Stimulated activated CD8-positive, alpha-beta memory T cell treated with anti-CD3 and anti-CD28 coated beads, Interleukin-4, amount 100 ng/mL, for 1 hour (primary cell): ENCODE results near the gene RNLS.
"Not testable (repeated sequence)": the region's sequence is repeated elsewhere in the genome, so short reads cannot be mapped to it uniquely, and the experiment has no call there.

Experiments used
- DNase-seq, 2 donors: peaks; one replicate each; pipeline ENCODE4 v3.0.0-alpha.2; 2020; ENCODE audit warnings: low read depth in 2 of 2, low spot score in 1 of 2

Gene RNLS

DNA sequence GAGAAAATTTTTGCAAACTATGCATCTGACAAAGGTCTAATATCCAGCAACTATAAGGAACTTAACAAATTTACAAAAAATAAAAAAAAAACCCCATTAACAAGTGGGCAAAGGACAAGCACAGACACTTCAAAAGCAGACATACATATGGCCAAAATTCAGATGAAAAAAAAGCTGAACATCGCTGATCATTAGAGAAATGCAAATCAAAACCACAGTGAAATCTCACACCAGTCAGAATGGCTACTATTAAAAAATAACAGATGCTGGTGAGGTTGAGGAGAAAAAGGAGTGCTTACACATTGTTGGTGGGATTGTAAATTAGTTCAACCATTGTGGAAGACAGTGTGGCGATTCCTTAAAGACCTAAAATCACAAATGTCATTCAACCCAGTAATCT is 274.8 kb downstream of the RNLS start:
- not testable (repeated sequence) for DNase-seq

DNA sequence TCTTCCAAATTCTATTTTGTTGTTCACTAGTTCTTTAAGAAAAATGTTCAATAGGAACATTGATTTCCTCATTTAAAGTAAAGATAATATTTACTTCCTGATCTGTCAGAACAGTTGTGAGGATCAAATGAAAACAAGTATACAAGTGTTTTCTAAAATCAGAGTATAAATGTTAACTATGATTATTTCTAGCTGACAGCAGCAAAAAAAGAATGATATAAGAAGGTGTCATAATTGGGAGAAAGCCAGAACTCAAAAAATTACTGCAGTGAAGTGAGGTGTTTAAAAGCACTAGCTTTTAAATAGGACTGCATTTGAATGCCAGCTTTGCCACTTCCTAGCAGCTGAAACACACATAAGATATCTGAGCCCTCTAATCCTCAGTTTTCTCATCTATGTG is 283.3 kb downstream of the RNLS start:
- DNase-seq, result no peak

DNA sequence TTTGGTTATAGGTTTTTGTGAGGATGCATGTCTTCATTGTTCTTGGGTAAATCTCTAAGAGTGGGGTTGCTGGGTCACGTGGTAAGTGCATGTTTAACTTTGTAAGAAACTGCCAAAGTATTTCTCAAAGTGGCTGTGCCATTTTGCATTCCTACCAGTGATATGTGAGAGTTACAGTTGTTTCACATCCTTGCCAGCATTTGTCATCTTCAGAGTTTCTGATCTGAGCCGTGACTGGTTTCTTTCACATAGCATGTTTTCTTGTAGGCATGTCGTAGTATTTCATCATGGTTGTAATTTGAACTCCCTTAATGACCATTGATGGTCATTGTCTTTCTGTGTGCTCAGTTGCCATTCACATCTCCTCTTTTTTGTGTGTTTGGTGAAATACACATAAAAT is 286.0 kb downstream of the RNLS start:
- DNase-seq, result no peak

DNA sequence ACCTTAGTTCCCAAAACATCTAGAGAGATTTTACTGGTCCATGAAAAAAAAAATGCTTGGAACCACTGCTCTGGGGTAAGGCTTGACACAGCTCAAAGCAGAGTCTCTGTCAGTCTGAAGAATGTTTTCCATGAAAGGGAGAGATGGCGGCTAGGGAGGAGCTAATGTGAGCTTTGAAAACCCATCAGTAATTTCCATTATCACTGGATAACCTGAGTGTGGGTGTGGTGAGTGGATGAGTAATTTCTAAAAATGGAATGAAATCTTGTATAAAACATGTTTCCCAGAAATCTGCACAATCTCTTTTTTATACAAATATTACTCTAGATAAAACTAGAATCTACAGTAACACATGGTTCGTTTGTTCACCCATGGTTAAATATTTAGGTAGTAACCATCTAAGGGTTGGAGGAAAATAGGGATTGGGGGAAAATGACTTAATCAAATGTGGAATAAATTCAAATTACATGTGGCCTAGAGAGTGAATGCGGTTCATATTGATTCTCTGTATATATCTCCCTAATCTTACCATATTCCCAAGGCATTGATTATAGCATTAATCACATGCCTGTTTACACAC is 289.4 kb downstream of the RNLS start:
- DNase-seq, result no peak

DNA sequence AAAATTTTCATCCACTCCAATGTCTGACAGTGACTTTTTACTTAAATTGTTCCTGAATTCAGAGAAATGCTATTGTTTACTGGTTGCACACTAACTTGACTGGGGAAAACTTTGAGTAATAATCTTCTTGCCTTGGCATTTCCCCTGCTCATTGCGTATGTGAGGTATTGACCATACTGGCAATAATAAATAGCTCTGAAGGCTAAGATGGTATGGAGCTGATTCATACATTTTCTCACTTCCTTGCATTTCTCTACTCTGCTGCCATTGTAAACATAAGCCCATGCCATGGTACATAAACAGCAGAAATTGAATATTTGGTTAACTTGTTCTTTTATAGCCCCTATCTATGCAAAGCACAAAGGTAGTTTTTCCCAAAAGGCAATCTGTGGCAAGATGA is 290.0 kb downstream of the RNLS start:
- DNase-seq, result no peak

DNA sequence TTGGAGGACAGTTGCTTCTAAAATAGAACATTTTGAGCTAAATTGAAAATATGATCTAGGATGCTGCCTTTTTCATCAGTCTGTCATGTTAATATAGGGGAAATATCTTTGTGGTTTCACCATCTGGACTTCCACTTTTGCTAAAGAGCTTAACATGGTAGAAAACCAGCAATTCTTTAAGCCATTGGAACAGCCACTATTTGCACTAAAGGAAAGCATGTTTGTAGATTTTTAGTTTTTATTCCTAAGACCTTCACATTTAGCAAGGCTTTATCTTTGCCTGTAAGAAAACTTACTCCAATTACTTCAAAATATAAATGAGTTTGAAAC is 291.0 kb downstream of the RNLS start:
- no peak for DNase-seq

DNA sequence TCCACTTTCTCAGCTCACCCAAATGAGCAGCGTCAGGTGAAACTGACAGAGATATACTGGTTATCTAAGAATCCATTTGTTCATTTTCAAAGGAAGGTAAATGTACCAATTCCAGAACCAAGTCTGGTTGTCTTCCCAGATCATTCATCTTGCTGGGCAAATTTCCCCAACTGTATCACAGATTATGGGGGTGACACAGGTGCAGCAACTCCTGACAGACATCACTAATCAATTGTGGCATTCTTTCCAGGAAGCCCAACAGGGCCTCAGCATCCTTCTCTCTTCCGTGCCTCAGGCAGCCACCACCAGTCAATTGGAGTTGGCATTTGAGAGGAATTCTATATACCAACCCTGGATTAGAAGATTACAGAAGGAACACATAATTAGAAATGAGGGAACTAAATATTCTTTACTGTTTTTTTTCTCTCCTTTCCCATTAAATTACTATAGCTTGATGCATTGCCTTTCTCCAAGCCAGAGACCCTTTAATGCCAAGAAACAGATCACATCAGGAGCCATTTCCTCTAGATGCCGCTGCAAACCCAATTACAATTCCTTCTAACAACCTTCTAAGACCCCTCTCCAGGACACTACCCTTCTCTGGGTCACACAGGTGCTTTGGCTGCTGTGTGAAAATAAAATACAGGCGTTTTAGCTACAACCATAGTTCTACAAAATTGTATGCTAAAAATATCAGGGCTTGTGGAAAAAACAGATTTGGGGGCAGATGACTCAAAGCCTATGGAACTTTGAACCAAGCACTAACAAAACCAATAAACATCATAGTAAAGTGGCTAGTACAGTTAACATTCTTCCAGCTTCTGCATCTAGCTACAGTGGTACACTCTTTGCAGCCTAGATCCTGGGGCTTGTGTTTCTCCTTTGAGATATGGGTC is 291.6 kb downstream of the RNLS start:
- no peak for DNase-seq

DNA sequence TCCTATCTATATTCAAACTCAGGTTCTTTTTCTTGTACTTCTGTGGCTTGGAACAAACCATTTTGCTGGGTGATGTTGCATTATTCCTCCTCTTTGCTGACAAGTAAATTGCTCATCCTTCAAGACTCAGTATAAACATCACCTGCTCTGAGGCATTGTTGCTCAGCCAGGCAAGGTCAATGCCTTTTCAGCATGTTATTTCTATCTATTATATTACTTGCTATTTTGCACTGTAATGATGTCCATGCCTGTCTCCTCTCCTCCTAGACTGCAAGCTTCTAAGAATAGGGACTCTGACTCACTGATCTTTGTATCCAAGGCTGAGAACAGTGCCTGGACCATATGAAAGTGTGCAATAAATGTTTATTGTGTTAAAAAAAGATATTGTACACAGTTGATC is 293.8 kb downstream of the RNLS start:
- DNase-seq, result no peak

DNA sequence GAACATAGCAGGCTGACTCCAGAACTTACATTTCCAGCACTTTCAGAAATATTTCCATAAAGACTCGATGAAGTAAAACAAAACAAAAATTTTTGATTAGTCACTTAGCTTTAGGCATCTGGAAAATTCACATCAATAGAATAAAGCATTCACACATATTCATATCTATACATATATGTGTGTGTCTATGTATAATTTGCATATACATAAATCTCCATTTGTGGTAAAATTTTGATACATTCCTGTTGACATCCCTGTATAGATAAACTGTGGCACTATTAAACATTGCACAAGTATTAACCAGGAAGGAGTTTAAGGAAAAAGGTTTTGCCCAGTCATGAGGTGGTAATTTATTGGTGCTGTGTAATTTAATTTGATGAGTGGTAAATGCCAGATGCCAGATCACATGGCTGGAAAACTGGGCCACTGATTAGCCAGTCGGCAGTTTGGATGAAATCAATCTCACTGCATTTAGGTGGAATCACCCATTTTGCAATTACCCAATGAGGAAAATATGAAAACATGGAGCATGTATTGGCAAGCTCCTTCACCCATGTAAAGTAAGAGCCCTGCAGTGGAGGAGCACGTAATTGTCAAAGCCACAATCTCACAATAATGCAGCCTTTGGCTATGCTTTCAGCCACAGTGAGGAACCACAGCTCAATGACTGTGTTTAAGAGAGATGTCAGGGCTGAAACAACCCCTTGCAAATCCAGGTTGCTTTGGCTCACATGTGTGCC is 294.6 kb downstream of the RNLS start:
- DNase-seq, result no peak

DNA sequence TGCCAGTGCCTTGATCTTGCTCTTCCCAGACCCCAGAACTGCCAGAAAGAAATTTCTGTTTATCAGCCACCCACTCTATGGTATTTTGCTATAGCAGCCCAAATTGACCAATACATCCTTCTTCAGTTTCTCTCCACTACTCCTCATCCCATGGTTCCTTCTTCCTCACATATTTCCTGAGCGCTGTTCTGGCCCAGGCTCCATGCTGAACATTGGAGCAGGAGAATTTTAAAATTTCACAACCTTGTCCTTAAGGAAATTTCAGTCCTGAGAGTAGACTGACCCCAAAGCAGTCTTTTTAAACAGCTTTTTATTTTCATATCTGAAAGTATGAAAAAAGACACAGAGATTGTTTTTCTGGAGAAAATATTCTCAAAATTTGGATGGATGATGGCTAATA is 297.1 kb downstream of the RNLS start:
- no peak for DNase-seq

DNA sequence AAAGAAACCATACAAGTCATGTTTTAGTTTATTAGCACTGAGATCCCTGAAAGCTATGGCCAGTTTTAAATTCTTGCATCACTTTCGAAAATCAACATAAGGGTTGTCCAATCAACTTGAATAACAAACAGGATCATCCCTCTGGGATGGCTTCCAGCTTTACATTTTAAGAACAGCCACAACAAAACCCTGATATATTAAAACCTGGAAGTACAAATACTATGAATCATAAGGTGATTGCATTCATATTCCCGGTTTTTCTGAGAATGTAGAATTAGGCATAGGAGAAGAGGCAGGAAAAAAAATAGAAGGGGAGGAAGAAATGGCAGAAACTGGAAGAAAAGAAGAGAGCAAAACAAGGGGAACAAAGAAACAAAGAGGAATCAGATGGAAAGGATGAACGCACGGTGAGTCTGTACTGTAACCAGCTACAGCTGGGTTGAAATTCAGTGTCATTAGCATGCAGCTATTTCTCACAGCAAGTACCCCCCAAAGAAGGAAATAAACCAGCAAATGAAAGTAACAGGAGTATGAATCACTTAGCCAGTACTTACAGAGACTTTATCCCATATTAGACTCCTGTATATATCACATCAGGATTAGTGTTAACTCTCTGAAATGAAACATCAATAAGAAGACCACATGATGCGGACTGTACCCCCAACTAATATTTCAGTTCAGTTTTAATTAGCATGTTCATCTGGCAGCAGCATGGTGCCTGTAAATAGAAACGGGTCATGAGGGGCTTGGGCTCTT is 301.3 kb downstream of the RNLS start:
- no peak for DNase-seq

DNA sequence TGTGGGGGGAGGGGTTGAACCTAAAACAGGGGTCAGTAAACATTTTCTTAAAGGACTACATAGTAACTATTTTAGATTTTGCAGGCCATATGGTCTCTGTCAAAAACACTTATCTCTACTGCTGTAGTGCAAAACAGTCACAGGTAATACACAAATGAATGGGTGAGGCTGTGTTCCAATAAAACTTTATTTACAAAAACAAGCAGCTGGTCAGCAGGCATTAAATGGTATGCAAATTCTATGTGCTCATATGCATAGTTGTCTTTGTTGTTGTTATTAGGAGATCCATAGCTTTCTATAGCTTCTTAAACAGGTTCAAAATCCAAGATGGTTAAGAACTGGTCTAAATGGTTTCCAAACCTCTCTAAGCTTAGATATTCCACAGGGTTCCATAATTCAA is 302.6 kb downstream of the RNLS start:
- no peak for DNase-seq

DNA sequence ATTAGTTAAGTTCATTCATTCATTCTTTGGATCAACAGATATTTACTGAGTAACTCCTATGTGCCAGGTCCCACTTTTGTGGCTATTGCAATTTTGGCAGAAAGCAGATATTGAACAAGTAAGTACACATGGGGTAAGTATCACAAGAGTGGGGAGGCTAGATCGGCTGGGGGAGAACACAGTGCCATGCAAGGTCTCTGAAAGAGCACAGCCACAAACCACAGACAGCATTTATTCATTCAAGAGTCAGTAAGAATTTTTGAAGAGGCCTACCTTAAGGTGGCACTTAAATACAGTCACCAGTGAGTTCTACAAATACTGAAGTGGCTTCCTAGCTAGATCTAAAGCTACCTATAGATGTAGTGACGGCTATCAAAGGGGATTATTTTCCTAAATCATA is 304.2 kb downstream of the RNLS start:
- no peak for DNase-seq

DNA sequence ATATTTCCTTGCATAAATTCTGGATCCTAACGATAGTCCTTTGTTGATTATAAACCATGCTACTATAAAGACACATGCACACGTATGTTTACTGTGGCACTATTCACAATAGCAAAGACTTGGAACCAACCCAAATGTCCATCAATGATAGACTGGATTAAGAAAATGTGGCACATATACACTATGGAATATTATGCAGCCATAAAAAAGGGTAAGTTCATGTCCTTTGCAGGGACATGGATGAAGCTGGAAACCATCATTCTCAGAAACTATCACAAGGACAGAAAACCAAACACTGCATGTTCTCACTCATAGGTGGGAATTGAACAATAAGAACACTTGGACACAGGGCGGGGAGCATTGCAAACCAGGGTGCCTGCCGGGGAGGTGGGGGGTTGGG is 306.2 kb downstream of the RNLS start:
- not testable (repeated sequence) for DNase-seq

DNA sequence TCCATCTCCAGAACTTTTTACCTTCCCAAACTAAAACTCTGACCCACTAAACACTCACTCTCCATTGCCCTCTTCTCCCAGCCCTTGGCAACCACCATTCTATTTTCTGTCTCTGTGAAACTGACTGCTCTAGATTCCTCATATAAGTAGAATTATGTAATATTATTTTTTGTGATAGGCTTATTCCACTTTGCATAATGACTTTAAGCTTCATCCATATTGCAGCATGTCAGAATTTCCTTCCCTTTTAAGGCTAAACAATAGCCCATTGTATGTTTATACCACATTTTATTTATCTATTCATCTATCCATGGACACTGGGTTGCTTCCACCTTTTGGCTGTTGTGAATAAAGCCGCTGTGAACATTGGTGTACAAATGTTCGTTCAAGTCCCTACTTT is 308.8 kb downstream of the RNLS start:
- no peak for DNase-seq

DNA sequence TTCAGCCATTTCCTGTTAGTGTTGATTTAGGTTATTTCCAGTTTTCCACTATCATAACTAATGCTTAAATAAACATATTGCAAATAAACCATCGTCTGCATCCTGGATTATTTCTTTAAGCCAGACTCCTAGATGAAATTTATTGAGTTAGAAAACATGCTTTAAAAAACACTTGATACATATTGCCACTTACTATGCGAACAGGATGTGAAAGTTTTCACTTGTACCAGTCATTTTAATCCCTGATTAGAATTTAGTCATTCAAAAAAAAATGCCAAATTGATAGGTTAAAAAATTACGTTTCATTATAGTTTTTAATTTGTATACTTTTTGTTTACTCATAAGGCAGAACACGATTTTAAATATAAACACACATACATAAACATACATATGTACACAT is 309.6 kb downstream of the RNLS start:
- DNase-seq, result no peak

DNA sequence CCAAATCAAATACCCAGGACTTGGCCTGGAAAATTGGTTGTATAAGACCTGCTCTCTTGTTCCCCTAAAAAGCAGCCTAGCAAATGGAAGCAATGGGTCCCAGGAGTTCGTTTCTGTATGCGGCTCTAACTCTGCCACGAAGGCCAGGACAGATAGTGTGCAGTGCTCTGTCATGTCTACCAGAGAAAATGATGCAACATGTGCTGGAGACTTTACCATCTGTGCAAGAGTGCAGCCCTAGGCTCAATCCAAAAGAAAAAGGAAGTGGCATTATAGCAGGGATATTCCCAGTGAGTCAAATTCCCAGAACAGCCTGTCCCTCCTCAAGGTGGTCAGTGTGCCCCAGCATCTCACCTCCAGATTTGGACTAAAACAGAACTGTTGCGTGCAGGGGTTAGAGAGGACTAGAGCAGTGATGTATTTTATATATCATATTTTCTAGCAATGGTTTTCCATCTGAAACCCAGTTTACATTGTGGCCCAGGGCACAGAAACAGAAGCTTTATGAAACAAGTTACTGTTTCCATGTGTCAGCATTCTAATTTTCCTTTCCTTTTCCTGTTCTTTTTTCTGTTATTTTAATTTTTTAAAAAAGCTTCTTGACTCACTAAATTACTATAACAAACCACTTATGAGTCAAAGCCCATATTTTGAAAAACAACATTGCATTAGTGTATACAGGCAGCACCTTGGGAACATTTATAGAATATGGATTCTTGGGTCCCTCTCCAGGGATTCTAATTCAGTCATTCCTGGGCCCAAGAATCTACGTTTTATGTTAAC is 311.2 kb downstream of the RNLS start:
- no peak for DNase-seq

DNA sequence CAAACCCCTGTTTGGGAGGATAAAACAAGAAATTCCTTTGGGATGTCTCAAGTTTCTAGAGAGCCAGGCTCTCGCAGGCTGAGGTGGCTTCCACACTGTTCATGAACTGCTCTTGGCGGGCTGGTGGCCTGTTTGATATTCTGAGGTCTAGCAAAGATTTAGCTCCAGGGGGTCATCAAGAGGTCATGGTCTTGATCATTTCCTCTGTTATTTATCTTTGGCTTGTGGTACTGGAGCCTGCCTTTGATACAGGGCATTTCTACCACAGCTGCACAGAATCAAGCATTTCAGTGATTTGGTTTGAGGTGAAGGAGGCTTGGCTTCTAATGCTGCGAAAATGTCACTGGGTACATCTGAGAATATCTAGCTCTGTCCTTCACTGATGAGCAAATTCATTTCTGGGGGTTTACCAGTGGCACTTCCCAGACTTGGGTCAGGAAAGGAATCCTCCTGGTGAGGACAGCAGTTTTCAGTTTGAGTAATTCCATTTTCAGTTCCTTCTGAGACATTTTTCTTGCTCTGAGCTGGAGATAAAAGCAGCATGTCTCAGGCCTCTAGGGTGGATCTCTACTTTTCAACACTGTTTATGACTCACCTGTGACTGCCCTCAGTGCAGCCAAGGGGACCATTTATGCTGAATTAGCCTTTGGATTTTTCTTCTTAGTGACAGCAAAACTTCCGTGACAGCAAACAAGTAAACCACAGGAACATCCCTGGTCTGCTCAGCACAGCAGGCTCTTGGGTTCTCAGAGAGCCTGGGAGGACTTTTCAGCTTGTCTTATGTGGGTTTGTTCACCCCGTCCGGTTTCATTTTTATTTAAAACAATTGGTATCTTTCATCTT is 312.0 kb downstream of the RNLS start:
- no peak for DNase-seq

DNA sequence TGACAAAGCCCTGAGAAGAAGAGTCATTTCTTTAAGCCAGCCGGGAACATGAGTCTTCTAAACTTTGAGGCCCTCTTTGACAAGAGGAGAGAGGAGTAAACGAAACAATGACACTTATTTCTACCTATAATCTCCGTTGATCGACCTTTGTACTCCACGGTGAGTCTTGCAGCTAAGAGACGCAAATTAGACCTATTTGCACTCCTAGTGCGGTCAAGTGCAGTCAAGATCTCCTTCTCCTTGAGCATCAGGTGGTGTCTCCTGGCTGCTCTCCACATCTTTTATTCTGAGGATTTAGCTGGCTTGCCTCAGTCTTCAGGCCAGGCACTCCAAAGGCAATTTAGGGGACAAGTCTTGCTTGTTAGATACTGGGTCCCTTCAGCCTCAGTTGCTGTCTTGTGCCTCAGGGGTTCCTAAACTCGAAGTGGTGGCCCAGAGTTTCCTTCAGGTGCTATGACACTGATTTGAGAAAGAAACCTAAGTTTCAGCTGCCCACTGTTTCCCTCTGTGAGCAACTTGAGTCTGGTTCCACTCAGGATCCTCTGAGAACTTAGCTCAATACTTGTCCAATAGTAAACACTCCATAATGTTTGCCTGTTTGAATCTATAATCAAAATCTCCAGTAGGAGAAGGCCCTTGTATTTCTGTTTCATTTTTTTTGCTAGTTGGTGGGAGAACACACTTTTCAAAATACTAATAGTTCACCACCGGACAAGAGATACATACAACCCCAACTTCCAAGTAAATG is 312.9 kb downstream of the RNLS start:
- no peak for DNase-seq
